Panc1 (cell line): ENCODE results near the gene PTEN. TPM values are rescaled to one million over a fixed set of nuclear protein-coding genes. Genes with fewer than 3 reads are reported as not detected.

ENCODE experiments used
- ATAC-seq: fragments of 200-7000 bp; cut with Tn5 transposase; 2 replicates; pipeline ENCODE4 v1.9.1; 2020; ENCODE audit warnings: mild to moderate bottlenecking, moderate library complexity
- BruUV-seq: library from RNA; stranded (reverse); fragments of 400-500 nt; replicated peaks from 2 replicates; lab custom pipeline; 2021; lab: Mats Ljungman, UMichigan
- CTCF ChIA-PET: fragments of 300-600 bp; sonication (Branson Sonifier 250); formaldehyde crosslinking; loops from one replicate; lab custom pipeline; 2022; ENCODE audit warnings: antibody characterized with exemption; lab: Charles Lee
- POLR2A ChIA-PET: fragments of 300-600 bp; sonication (Branson Sonifier 250); formaldehyde crosslinking; loops from one replicate; lab custom pipeline; 2022; ENCODE audit warnings: antibody characterized with exemption; lab: Charles Lee
- DNase-seq: peaks from one replicate; pipeline ENCODE4 v3.0.0-alpha.2; 2010; ENCODE audit warnings: low read depth, low spot score
- H3K27ac ChIP-seq: 2 replicates; pipeline ENCODE4 v1.5.1; 2011; ENCODE audit warnings: mild to moderate bottlenecking, low read length, inconsistent platforms
- H3K27me3 ChIP-seq: fragments of 200-500 bp; sonication (Bioruptor generic); 2 replicates; pipeline ENCODE4 v1.6.0; 2014; ENCODE audit warnings: low read length, inconsistent platforms; ENCODE audit not compliant: control insufficient read depth, insufficient read depth
- H3K36me3 ChIP-seq: fragments of 200-500 bp; sonication (Bioruptor generic); 2 replicates; pipeline ENCODE4 v1.5.1; 2014; ENCODE audit warnings: inconsistent platforms, mild to moderate bottlenecking, low read length, moderate library complexity; ENCODE audit not compliant: control insufficient read depth, insufficient read depth
- H3K4me1 ChIP-seq: 2 replicates; pipeline ENCODE4 v1.5.1; 2011; ENCODE audit warnings: inconsistent platforms, mild to moderate bottlenecking, low read length, moderate library complexity; ENCODE audit not compliant: control insufficient read depth, insufficient read depth
- H3K4me3 ChIP-seq, 2 experiments: 2 replicates each; pipeline ENCODE4 v1.5.1; 2011 to 2012; ENCODE audit warnings: low read depth in 2 of 2, low read length in 2 of 2, mild to moderate bottlenecking in 2 of 2, inconsistent platforms in 1 of 2, moderate library complexity in 1 of 2
- H3K9me3 ChIP-seq: fragments of 200-500 bp; sonication (Bioruptor generic); 2 replicates; pipeline ENCODE4 v1.5.1; 2014; ENCODE audit warnings: low read depth, mild to moderate bottlenecking, inconsistent platforms, low read length, moderate library complexity; ENCODE audit not compliant: control insufficient read depth, insufficient read depth
- CTCF ChIP-seq: fragments of 450-650 bp; IDR thresholded peaks from 2 replicates; pipeline ENCODE4 v1.5.1; 2017; ENCODE audit warnings: mild to moderate bottlenecking
- POLR2AphosphoS5 ChIP-seq: IDR thresholded peaks from 2 replicates; pipeline ENCODE4 v1.6.1; 2012; ENCODE audit warnings: mild to moderate bottlenecking, low read depth, low read length, moderate library complexity
- SIN3A ChIP-seq: IDR thresholded peaks from 2 replicates; pipeline ENCODE4 v1.6.1; 2012; ENCODE audit warnings: low read depth, mild to moderate bottlenecking, low read length, moderate library complexity, borderline replicate concordance; ENCODE audit not compliant: insufficient read depth
- TCF7L2 ChIP-seq: IDR thresholded peaks from 2 replicates; pipeline ENCODE4 v1.6.1; 2011; ENCODE audit warnings: mild to moderate bottlenecking, low read depth, low read length, inconsistent platforms
- in situ Hi-C: cut with HindIII; loops from 2 replicates; pipeline ENCODE4 v1.10.0; 2016; ENCODE audit warnings: low sequenced_read_pairs, low pct_unique_long_range_greater_than_20kb
- intact Hi-C: fragments of 100-400 bp; cut with micrococcal nuclease; formaldehyde crosslinking; loops from one replicate; pipeline ENCODE4 v1.10.0; 2022; ENCODE audit not compliant: unreplicated experiment
- total RNA-seq: library from RNA; stranded (reverse); gene quantifications from one replicate; pipeline ENCODE4 v1.2.1, GENCODE V29; 2021; ENCODE audit not compliant: unreplicated experiment
- TF ChIP-seq, protein P1 (sequence below), 2 experiments: IDR thresholded peaks; 2 replicates each; pipeline ENCODE4 v1.6.1; 2011 to 2012; ENCODE audit warnings: low read depth in 2 of 2, control low read depth in 1 of 2, low read length in 1 of 2, mild to moderate bottlenecking in 1 of 2, moderate library complexity in 1 of 2; ENCODE audit not compliant: insufficient read depth in 1 of 2

Gene PTEN
- total RNA-seq, 1 experiment from 2014 or later, result 88.9 TPM

DNA sequence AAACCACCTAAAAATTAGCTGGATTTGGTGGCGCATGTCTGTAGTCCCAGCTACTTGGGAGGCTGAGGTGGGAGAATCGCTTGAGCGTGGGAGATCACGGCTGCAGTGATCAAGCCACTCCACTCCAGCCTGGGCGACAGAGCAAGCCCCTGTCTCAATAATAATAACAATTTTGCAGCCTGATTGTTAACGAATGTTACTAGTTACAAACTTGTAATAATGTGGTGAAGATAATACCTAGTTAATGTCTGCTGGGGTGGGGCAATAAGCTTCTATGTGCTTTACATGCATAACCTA is 44.2 kb upstream of the PTEN start:
- CTCF ChIA-PET, result interaction anchor here (0.6 kb wide), 1 partner anchor 277 kb away, joined by 7 read pairs; no protein-coding TSS in a partner anchor
- peak overlapping the region in 1 of 2 experiments; percentile 89; a peak in 2 of 4 replicates for H3K4me3 ChIP-seq
- TF ChIP-seq TCF7L2 (no peak), CTCF (no peak), POLR2AphosphoS5 (no peak), SIN3A (no peak)
- TF ChIP-seq, protein P1, sequence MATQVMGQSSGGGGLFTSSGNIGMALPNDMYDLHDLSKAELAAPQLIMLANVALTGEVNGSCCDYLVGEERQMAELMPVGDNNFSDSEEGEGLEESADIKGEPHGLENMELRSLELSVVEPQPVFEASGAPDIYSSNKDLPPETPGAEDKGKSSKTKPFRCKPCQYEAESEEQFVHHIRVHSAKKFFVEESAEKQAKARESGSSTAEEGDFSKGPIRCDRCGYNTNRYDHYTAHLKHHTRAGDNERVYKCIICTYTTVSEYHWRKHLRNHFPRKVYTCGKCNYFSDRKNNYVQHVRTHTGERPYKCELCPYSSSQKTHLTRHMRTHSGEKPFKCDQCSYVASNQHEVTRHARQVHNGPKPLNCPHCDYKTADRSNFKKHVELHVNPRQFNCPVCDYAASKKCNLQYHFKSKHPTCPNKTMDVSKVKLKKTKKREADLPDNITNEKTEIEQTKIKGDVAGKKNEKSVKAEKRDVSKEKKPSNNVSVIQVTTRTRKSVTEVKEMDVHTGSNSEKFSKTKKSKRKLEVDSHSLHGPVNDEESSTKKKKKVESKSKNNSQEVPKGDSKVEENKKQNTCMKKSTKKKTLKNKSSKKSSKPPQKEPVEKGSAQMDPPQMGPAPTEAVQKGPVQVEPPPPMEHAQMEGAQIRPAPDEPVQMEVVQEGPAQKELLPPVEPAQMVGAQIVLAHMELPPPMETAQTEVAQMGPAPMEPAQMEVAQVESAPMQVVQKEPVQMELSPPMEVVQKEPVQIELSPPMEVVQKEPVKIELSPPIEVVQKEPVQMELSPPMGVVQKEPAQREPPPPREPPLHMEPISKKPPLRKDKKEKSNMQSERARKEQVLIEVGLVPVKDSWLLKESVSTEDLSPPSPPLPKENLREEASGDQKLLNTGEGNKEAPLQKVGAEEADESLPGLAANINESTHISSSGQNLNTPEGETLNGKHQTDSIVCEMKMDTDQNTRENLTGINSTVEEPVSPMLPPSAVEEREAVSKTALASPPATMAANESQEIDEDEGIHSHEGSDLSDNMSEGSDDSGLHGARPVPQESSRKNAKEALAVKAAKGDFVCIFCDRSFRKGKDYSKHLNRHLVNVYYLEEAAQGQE (IDR thresholded peaks at IDR 0.05; ENCODE audit: insufficient read depth in 1 of 2, low read depth in 2 of 2, low read length in 1 of 2), result no peak

GRCh38 chr10:87826653-87827052 is 36.8 kb upstream of the PTEN start:
- Histone ChIP-seq H3K36me3 (no peaks in the 10 kb centered on the region), H3K4me3 (no peak overlapping the region), H3K9me3 (no peaks in the 10 kb centered on the region), H3K27ac (no peak overlapping the region), H3K4me1 (no peaks in the 10 kb centered on the region), H3K27me3 (no peaks in the 10 kb centered on the region)
- ChIA-PET CTCF (no interaction called here), POLR2A (no interaction called here)
- no TSS peak for BruUV-seq
- ATAC-seq (no peak), DNase-seq (no peak)
- in situ Hi-C loops, result no loop called here
- TF ChIP-seq TCF7L2 (no peak), POLR2AphosphoS5 (no peak), SIN3A (no peak), CTCF (no peak)
- TF ChIP-seq, protein P1 (IDR thresholded peaks at IDR 0.05; ENCODE audit: insufficient read depth in 1 of 2, low read depth in 2 of 2, low read length in 1 of 2), result no peak
- intact Hi-C loops, result no loop called here

More for the DNA sequence above, 44.2 kb upstream of the PTEN start:
- DNase-seq (no peak), ATAC-seq (no peak)
- Histone ChIP-seq H3K9me3 (no peaks in the 10 kb centered on the region), H3K27ac (peak overlapping the region; percentile 99; the same call in 1 of the 2 replicates), H3K27me3 (no peaks in the 10 kb centered on the region), H3K36me3 (peaks cover 7% of the 10 kb centered on the region), H3K4me1 (peaks cover 17% of the 10 kb centered on the region)
- in situ Hi-C loops, result no loop called here
- no TSS peak for BruUV-seq
- POLR2A ChIA-PET, result interaction anchor here (0.6 to 0.7 kb wide), 2 partner anchors 252 to 567 kb away, joined by 4 to 7 read pairs; no protein-coding TSS in a partner anchor
- intact Hi-C loops, result no loop called here
